ENCODE measurements around the gene EVPL. TPM values are rescaled to one million over a fixed set of nuclear protein-coding genes. Genes with fewer than 3 reads are reported as not detected.

Gene EVPL
- polyA plus RNA-seq, 3 donors, result not detected

DNA sequence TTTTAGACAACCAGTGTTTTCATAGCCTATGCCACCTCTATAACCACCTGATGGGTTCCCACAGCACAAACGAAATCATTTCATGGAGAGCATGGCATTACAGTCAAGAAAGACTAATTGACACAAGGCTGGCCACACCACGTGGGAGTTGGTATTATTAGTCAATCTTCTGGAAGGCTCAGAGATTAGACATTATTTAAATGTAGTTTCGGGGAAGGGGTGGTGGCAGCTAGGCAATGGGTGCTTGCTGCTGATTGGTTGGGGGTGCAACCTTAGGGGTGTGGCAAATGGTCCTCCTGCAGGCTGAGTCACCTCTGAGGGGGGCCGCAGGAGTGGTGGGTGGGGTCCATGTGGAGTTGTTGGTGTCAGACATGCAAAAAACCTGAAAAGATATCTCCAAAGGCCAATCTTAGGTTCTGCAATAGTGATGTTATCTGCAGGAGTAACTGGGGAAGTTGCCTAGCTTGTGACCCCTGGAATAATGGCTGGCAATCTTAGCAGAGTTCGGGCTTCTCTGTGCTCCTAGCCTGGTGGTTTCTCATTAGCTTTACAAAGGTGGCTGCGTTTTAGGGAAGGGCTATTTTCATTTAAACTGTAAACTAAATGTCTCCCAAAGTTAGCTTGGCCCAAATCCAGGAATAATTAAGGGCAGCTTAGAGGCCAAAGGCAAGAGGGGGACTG lies 43.5 kb downstream of the EVPL start:
- H3K4me1 ChIP-seq (ENCODE audit: control insufficient read depth in 1 of 2, insufficient read depth in 2 of 2, low read length in 2 of 2), result peaks cover 26 to 28% of the 10 kb centered on the region in 2 donors
- peak; percentile 22 to 49 (median 31) for DNase-seq
- TF ChIP-seq, protein P1, sequence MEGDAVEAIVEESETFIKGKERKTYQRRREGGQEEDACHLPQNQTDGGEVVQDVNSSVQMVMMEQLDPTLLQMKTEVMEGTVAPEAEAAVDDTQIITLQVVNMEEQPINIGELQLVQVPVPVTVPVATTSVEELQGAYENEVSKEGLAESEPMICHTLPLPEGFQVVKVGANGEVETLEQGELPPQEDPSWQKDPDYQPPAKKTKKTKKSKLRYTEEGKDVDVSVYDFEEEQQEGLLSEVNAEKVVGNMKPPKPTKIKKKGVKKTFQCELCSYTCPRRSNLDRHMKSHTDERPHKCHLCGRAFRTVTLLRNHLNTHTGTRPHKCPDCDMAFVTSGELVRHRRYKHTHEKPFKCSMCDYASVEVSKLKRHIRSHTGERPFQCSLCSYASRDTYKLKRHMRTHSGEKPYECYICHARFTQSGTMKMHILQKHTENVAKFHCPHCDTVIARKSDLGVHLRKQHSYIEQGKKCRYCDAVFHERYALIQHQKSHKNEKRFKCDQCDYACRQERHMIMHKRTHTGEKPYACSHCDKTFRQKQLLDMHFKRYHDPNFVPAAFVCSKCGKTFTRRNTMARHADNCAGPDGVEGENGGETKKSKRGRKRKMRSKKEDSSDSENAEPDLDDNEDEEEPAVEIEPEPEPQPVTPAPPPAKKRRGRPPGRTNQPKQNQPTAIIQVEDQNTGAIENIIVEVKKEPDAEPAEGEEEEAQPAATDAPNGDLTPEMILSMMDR (IDR thresholded peaks at IDR 0.05), result no peak
- Mint-ChIP-seq H3K9me3 (no peaks in the 10 kb centered on the region), H3K4me1 (peaks cover 25% of the 10 kb centered on the region), H3K27me3 (ENCODE audit: low read depth in 3 of 3) (no peaks in the 10 kb centered on the region), H3K4me3 (no peak overlapping the region), H3K36me3 (peaks cover 11 to 15% of the 10 kb centered on the region in 2 donors), H3K27ac (peak overlapping the region; percentile 5 to 87 (median 81))
- H4K20me1 ChIP-seq (ENCODE audit: insufficient read depth, low read length), result no peaks in the 10 kb centered on the region
- no peak overlapping the region for H2AFZ ChIP-seq (ENCODE audit: insufficient read depth, low read depth, low read length, poor library complexity, severe bottlenecking)
- H3K27me3 ChIP-seq (ENCODE audit: control insufficient read depth in 2 of 2, insufficient read depth in 2 of 2, low read length in 2 of 2), result no peaks in the 10 kb centered on the region
- WGBS (ENCODE audit: insufficient coverage), result 53% methylated on average over 3 of the region's 6 CpGs
- H3K27ac ChIP-seq (ENCODE audit: low read depth in 1 of 2, low read length in 2 of 2), result peak overlapping the region in 1 of 2 donors; percentile 66
- intact Hi-C loops (cut with micrococcal nuclease), result no loop called here
- H3K36me3 ChIP-seq (replicated peaks in 1 of 2; ENCODE audit: control insufficient read depth in 1 of 2, insufficient read depth in 2 of 2, low read length in 2 of 2), result peaks cover 3 to 18% of the 10 kb centered on the region in 2 donors
- peaks cover 25% of the 10 kb centered on the region for H3K79me2 ChIP-seq (ENCODE audit: insufficient read depth, low read length)
- H3K4me3 ChIP-seq (replicated peaks in 1 of 3; ENCODE audit: low read depth in 2 of 3, low read length in 3 of 3), result no peak overlapping the region
- H3K9me3 ChIP-seq (replicated peaks in 1 of 2; ENCODE audit: control insufficient read depth in 1 of 2, insufficient read depth in 1 of 2, low read length in 2 of 2), result no peaks in the 10 kb centered on the region
- no peak overlapping the region for H3K9ac ChIP-seq (ENCODE audit: insufficient read depth, low read length, poor library complexity, severe bottlenecking)
- H3K4me2 ChIP-seq (replicated peaks; ENCODE audit: extremely low read depth, low read length, poor library complexity, severe bottlenecking), result peak overlapping the region; percentile 31

DNA sequence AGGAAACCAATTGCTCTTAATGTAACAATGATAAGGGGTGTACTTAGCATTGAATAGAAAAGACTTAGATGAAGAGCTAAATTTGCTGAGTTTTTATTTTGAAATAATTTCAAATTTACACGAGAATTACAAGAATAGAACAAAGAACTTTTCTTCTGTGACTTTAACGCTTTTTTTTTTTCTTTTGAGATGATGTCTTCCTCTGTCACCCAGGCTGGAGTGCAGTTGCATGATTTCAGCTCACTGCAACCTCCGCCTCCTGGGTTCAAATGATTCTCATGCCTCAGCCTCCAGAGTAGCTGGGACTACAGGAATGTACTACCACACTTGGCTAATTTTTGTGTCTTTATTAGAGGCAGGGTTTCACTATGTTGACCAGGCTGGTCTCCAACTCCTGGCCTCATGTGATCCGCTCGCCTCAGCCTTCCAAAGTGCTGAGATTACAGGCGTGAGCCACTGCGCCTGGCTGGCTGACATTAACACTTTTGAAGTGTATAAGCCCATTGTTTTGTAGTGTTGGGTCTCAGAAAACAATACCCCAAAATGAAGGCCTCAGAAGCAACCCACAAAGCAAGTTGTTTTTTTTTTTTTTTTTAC lies 46.0 kb downstream of the EVPL start:
- no peak overlapping the region for H3K4me2 ChIP-seq (replicated peaks; ENCODE audit: extremely low read depth, low read length, poor library complexity, severe bottlenecking)
- peaks cover 48% of the 10 kb centered on the region for H3K79me2 ChIP-seq (ENCODE audit: insufficient read depth, low read length)
- TF ChIP-seq, protein P1 (IDR thresholded peaks at IDR 0.05), result no peak
- H3K4me1 ChIP-seq (ENCODE audit: control insufficient read depth in 1 of 2, insufficient read depth in 2 of 2, low read length in 2 of 2), result peaks cover 47 to 51% of the 10 kb centered on the region in 2 donors
- Mint-ChIP-seq H3K36me3 (peaks cover 14 to 24% of the 10 kb centered on the region in 2 donors), H3K27me3 (ENCODE audit: low read depth in 3 of 3) (no peaks in the 10 kb centered on the region), H3K4me3 (no peak overlapping the region), H3K9me3 (no peaks in the 10 kb centered on the region), H3K27ac (peak overlapping the region in 3 of 7 donors; percentile 15 to 57 (median 45)), H3K4me1 (peaks cover 47% of the 10 kb centered on the region)
- no peak overlapping the region for H3K9ac ChIP-seq (ENCODE audit: insufficient read depth, low read length, poor library complexity, severe bottlenecking)
- intact Hi-C loops (cut with micrococcal nuclease), result no loop called here
- no peak overlapping the region for H3K27ac ChIP-seq (ENCODE audit: low read depth in 1 of 2, low read length in 2 of 2)
- H2AFZ ChIP-seq (ENCODE audit: insufficient read depth, low read depth, low read length, poor library complexity, severe bottlenecking), result no peak overlapping the region
- peaks cover 4 to 15% of the 10 kb centered on the region in 2 donors for H3K36me3 ChIP-seq (replicated peaks in 1 of 2; ENCODE audit: control insufficient read depth in 1 of 2, insufficient read depth in 2 of 2, low read length in 2 of 2)
- H3K4me3 ChIP-seq (replicated peaks in 1 of 3; ENCODE audit: low read depth in 2 of 3, low read length in 3 of 3), result no peak overlapping the region
- 89% methylated on average over 1 of the region's 7 CpGs for WGBS (ENCODE audit: insufficient coverage)
- no peak for DNase-seq
- no peaks in the 10 kb centered on the region for H3K9me3 ChIP-seq (replicated peaks in 1 of 2; ENCODE audit: control insufficient read depth in 1 of 2, insufficient read depth in 1 of 2, low read length in 2 of 2)
- H4K20me1 ChIP-seq (ENCODE audit: insufficient read depth, low read length), result no peaks in the 10 kb centered on the region
- no peaks in the 10 kb centered on the region for H3K27me3 ChIP-seq (ENCODE audit: control insufficient read depth in 2 of 2, insufficient read depth in 2 of 2, low read length in 2 of 2)

All from CD14-positive monocyte (primary cell).